ENCODE measurements around the gene CAMKMT. TPM values are rescaled to one million over a fixed set of nuclear protein-coding genes. Genes with fewer than 3 reads are reported as not detected.
A peak's percentile ranks its signal among the peaks of the same experiment; 100 is the strongest.

The CAMKMT gene
- total RNA-seq, 1 experiment from 2014 or later, result 12.5 TPM

DNA sequence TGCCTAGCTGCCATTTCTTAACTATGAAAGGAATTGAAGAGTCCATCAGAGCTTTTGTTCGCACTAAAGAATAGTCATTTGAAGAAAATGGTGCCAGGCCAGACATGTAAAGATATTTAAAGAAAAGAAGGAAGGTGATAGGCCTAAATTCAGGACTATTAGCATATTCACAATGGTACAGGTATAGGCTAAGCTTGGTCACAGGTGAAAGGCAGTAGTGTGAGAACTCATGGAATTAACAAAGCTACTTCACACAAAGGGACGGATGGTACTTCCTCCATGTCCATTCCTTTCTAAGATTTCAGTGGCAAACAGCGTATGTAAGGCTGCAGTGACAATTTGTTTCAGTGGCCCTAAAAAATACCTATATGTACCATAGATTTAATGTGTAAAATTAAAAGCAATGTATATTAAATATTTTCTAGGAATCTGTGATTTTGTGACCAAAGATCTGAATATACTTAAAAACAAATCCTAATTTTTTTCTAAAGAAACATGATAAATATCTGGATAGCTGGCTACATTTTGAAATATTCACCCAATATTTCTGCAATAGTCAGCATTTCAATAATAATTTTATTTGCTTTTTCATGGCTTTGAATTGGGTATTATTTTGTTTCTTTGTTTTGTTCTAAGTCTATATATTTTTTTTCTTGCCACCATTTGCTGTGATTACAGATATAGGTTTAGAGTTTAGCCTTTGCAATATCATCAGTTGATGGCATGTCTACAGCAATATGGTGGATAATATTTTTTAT is 116.1 kb downstream of the CAMKMT start:
- TF ChIP-seq, protein P1, sequence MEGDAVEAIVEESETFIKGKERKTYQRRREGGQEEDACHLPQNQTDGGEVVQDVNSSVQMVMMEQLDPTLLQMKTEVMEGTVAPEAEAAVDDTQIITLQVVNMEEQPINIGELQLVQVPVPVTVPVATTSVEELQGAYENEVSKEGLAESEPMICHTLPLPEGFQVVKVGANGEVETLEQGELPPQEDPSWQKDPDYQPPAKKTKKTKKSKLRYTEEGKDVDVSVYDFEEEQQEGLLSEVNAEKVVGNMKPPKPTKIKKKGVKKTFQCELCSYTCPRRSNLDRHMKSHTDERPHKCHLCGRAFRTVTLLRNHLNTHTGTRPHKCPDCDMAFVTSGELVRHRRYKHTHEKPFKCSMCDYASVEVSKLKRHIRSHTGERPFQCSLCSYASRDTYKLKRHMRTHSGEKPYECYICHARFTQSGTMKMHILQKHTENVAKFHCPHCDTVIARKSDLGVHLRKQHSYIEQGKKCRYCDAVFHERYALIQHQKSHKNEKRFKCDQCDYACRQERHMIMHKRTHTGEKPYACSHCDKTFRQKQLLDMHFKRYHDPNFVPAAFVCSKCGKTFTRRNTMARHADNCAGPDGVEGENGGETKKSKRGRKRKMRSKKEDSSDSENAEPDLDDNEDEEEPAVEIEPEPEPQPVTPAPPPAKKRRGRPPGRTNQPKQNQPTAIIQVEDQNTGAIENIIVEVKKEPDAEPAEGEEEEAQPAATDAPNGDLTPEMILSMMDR (conservative IDR thresholded peaks at IDR 0.05; ENCODE audit: low read depth, low read length), result no peak
- no peak for TF ChIP-seq EZH2 (IDR thresholded peaks at IDR 0.05; ENCODE audit: borderline replicate concordance, low read depth, low read length, poor library complexity, severe bottlenecking)
- ChIA-PET POLR2A (ENCODE audit: low non-redundant PET) (no interaction called here), CTCF (no interaction called here)
- Histone ChIP-seq H3K36me3 (ENCODE audit: insufficient read depth, low read length, poor library complexity, severe bottlenecking) (no peaks in the 10 kb centered on the region), H3K4me3 (ENCODE audit: low read depth, low read length, poor library complexity, severe bottlenecking) (no peak overlapping the region), H3K9me3 (ENCODE audit: low read depth, low read length, poor library complexity, severe bottlenecking) (no peaks in the 10 kb centered on the region), H3K27me3 (replicated peaks; ENCODE audit: insufficient read depth, low read depth, low read length, poor library complexity) (no peaks in the 10 kb centered on the region), H3K4me1 (ENCODE audit: insufficient read depth, low read length, poor library complexity, severe bottlenecking) (no peaks in the 10 kb centered on the region), H3K27ac (ENCODE audit: low read depth, low read length, poor library complexity, severe bottlenecking) (no peak overlapping the region)
- DNase-seq (ENCODE audit: low spot score), result no peak
- intact Hi-C loops (cut with micrococcal nuclease; ENCODE audit: unreplicated experiment), result loop anchor here (5.0 to 10.0 kb wide), 2 partner anchors 234 to 603 kb away; no protein-coding TSS in a partner anchor
- BruUV-seq (replicated peaks), result no TSS peak

GRCh38 chr2:44479127-44479887 is 117.6 kb downstream of the CAMKMT start:
- no peaks in the 10 kb centered on the region for H3K27me3 ChIP-seq (replicated peaks; ENCODE audit: insufficient read depth, low read depth, low read length, poor library complexity)
- H3K4me3 ChIP-seq (ENCODE audit: low read depth, low read length, poor library complexity, severe bottlenecking), result no peak overlapping the region
- no peak for TF ChIP-seq EZH2 (IDR thresholded peaks at IDR 0.05; ENCODE audit: borderline replicate concordance, low read depth, low read length, poor library complexity, severe bottlenecking)
- TF ChIP-seq, protein P1 (conservative IDR thresholded peaks at IDR 0.05; ENCODE audit: low read depth, low read length), result peak; percentile 100
- CTCF ChIA-PET, result interaction anchor here (0.5 to 1.7 kb wide), 19 partner anchors 10 to 491 kb away, joined by 3 to 29 read pairs (median 4); no protein-coding TSS in a partner anchor
- H3K4me1 ChIP-seq (ENCODE audit: insufficient read depth, low read length, poor library complexity, severe bottlenecking), result no peaks in the 10 kb centered on the region
- intact Hi-C loops (cut with micrococcal nuclease; ENCODE audit: unreplicated experiment), result loop anchor here (1.0 to 10.0 kb wide), 4 partner anchors 233 to 605 kb away; no protein-coding TSS in a partner anchor
- H3K36me3 ChIP-seq (ENCODE audit: insufficient read depth, low read length, poor library complexity, severe bottlenecking), result no peaks in the 10 kb centered on the region
- POLR2A ChIA-PET (ENCODE audit: low non-redundant PET), result interaction anchor here (0.6 kb wide), 1 partner anchor 538 kb away, joined by 3 read pairs; no protein-coding TSS in a partner anchor
- H3K9me3 ChIP-seq (ENCODE audit: low read depth, low read length, poor library complexity, severe bottlenecking), result no peaks in the 10 kb centered on the region
- no peak overlapping the region for H3K27ac ChIP-seq (ENCODE audit: low read depth, low read length, poor library complexity, severe bottlenecking)
- no TSS peak for BruUV-seq (replicated peaks)
- DNase-seq (ENCODE audit: low spot score), result peak; percentile 86

DNA sequence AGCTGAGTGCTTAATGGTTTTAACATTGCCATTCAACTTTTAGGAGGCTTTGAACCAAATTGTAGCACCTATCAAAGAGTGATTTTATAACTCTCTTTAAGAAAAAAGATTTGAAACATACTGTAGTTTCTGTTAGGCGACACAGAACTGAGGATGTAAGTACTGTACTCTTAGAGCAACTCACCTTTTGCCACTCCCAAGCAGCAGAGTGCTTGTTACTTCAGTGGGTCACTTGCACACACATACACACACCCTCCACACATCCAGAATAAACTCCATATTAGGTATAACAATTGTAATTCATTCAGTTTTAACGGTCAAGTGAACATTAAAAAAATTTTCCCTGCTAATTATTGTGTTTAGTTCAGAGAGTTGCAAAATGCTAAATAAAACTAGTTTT is 118.3 kb downstream of the CAMKMT start:
- BruUV-seq (replicated peaks), result no TSS peak
- Histone ChIP-seq H3K27me3 (replicated peaks; ENCODE audit: insufficient read depth, low read depth, low read length, poor library complexity) (no peaks in the 10 kb centered on the region), H3K9me3 (ENCODE audit: low read depth, low read length, poor library complexity, severe bottlenecking) (no peaks in the 10 kb centered on the region), H3K27ac (ENCODE audit: low read depth, low read length, poor library complexity, severe bottlenecking) (no peak overlapping the region), H3K4me3 (ENCODE audit: low read depth, low read length, poor library complexity, severe bottlenecking) (no peak overlapping the region), H3K4me1 (ENCODE audit: insufficient read depth, low read length, poor library complexity, severe bottlenecking) (no peaks in the 10 kb centered on the region), H3K36me3 (ENCODE audit: insufficient read depth, low read length, poor library complexity, severe bottlenecking) (no peaks in the 10 kb centered on the region)
- intact Hi-C loops (cut with micrococcal nuclease; ENCODE audit: unreplicated experiment), result no loop called here
- CTCF ChIA-PET, result interaction anchor here (0.5 to 1.7 kb wide), 20 partner anchors 11 to 490 kb away, joined by 3 to 29 read pairs (median 4); no protein-coding TSS in a partner anchor
- TF ChIP-seq EZH2 (IDR thresholded peaks at IDR 0.05; ENCODE audit: borderline replicate concordance, low read depth, low read length, poor library complexity, severe bottlenecking), result no peak
- TF ChIP-seq, protein P1 (conservative IDR thresholded peaks at IDR 0.05; ENCODE audit: low read depth, low read length), result no peak
- DNase-seq (ENCODE audit: low spot score), result no peak
- POLR2A ChIA-PET (ENCODE audit: low non-redundant PET), result no interaction called here
